HUDEP-2 (cell line): Measurements from ENCODE around the gene CCT5.
A peak's percentile ranks its signal among the peaks of the same experiment; 100 is the strongest.

Source experiments
- DNase-seq, 76 experiments: peaks; one replicate each; lab custom pipeline; 2025; ENCODE audit not compliant: unreplicated experiment in 76 of 76; lab: John Stamatoyannopoulos, UW

CCT5 gene

GRCh38 chr5:10275460-10275859 is 25.4 kb downstream of the CCT5 start:
- DNase-seq = no peak

DNA sequence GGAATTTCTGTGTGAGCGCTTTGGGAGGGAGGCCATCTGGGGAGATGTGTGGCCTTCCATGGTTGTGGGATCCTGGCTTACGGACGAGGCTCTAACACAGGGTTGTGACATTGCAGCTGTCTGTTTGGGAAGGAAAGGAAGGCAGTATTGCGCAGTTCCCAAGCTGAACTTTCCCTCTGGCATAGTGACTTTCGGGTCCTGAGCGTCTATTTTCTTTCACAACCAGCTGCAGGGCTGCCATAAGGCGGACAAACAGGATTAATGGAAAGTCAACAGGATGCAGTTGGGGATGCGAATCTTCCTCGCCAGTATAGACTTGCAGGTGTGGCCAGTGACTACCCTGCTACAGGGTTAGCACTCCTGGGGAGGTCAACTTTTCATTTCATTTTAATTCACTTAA is 25.9 kb downstream of the CCT5 start:
- no peak for DNase-seq

- DNase-seq = no peak
Observed at GRCh38 chr5:10276691-10277090, 26.6 kb downstream of the CCT5 start.

DNA sequence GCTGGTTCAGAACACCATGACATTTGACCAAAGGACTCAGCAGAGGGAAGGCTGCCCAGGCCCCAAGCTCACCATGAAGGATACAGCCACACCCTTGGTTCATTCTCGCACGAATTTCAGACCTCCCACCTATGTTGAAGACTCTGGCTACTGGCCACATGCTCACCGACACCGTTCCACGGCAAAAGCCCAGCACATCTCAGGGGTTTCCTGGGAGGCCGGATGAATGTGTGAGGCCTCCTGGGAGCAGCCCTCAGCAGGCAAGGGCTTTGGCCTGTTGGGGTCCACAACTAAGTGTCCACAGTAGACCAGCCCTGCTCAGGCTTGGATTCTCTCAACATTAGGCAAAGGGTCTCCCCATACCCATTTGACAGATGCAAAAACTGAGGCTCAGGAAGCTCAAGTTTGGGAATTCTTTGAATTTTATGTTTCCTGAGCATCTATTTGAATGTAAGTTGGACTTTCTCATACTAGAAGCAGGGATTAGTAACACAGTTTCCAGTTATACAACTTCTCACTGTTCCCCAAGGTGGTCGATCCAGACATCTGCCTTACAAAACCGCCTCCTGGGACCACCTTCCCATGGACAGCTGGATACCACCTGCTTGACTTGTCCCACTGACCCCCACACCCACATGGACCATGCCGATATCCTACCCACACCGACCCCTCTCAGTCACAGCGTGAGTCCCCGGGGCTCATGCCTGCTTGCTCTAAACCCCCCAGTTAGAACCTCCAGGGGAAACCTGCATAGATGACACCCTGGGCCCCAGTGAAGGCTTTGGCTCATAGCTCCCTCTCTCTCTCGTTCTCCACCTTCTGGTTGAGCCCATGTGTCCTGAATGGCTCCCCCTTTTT is 27.9 kb downstream of the CCT5 start:
- DNase-seq = no peak

DNA sequence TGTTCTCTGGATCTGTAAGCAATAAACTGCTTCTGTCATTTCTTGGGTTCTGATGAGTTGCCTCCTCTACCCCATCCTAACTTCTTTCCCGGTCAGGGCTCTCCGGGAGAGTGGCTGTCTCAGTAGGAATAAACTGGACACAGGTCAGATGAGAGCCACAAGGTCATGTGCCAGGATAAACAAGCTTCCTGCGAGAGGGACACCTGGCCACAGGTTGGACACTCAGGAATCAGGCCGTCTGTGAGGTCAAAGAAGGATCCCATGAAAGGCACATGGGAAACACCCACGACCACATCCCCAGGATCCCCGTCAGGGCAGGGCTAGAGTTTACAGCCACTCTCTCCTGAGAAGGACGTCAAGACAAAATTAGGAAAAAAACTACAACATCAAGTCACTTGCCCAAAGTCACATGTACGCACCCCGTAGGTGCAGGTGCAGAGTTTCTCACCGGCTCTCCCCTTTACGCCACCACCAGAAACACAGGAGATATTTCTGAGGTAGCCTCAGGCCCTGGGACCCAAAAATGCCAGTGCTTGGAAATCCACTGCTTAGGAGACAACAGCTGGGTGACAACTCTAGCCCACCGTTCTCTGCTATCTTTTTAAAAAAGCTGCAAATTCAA is 28.7 kb downstream of the CCT5 start:
- DNase-seq = no peak

GRCh38 chr5:10279328-10279727 is 29.2 kb downstream of the CCT5 start:
- no peak for DNase-seq

- no peak for DNase-seq
Observed at GRCh38 chr5:10279925-10280720, 30.0 kb downstream of the CCT5 start.

GRCh38 chr5:10283927-10284635 is 34.0 kb downstream of the CCT5 start:
- peak in 74 of 76 experiments; percentile 6 to 87 (median 70) for DNase-seq

DNA sequence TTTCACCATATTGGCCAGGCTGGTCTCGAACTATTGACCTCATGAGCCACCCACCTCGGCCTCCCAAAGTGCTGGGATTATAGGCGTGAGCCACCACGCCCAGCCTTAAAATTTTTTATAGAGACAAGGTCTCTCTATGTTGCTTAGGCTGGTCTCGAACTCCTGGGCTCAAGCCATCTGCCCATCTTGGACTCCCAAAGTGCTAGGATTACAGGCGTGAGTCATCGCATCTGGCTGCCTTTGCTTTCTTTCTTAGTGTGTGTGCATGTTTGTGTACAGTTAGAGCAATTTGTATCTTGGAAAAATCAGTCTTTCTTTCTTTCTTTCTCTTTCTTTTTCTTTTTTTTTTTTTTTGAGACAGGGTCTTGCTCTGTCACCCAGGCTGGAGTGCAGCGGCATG is 35.3 kb downstream of the CCT5 start:
- peak in 30 of 76 experiments; percentile 5 to 46 (median 23) for DNase-seq

GRCh38 chr5:10286162-10286861 is 36.2 kb downstream of the CCT5 start:
- peak in 74 of 76 experiments; percentile 26 to 96 (median 76) for DNase-seq

GRCh38 chr5:10286862-10287227 is 36.8 kb downstream of the CCT5 start:
- DNase-seq = peak in 1 of 76 experiments; percentile 47

DNA sequence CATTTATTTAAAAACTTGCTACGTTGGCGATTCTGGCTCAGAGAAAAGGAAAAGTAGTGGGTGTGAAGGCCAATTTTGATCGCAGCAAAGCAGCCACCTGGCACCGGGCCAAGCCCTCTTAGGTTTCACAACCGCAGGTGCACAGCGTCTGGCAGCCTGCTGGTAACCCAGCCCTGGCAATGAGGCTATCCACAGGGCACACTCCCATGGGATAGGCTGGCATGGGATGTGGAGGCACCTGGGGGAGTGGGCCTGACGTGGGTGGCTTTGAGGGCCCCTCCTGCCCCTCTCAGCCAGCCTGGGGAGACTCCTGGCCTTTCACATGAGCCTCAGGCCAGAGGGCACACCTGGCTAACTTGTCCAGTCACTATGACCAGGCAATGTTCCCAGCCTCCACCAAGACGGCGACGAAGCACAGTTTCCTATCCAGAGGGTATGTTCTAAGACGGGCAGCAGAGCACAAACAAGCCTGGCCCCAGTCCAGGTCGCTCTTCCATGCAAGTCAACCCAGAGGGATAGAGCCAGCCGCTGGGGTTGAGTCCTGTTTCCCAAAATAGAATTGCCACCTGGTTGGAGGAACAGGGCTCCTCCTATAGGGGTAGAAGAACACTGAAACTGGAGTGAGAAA is 38.6 kb downstream of the CCT5 start:
- DNase-seq = peak in 63 of 76 experiments; percentile 7 to 82 (median 54)

GRCh38 chr5:10289353-10289752 is 39.3 kb downstream of the CCT5 start:
- peak in 73 of 76 experiments; percentile 11 to 80 (median 53) for DNase-seq

- no peak for DNase-seq
Observed at GRCh38 chr5:10289991-10290390, 39.9 kb downstream of the CCT5 start.

DNA sequence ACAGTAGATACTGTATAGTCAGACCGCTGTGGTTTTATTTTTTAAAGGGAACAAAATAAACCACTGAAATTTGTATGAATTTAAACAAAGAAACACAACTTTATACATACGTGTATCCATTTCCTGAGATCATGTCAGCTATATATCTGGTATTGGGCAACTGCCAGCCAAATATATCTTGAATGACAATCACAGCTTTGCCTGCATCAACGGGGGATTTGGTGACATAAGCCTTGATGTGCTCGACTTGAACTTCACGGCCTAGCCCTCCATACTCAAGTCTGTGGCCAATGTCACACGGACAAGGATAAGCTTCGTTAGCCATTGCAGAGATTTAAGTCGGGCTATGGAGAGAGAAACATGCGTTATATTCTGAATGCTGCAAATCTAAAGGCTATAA is 40.4 kb downstream of the CCT5 start:
- no peak for DNase-seq

GRCh38 chr5:10291692-10292339 is 41.7 kb downstream of the CCT5 start:
- DNase-seq = no peak

DNA sequence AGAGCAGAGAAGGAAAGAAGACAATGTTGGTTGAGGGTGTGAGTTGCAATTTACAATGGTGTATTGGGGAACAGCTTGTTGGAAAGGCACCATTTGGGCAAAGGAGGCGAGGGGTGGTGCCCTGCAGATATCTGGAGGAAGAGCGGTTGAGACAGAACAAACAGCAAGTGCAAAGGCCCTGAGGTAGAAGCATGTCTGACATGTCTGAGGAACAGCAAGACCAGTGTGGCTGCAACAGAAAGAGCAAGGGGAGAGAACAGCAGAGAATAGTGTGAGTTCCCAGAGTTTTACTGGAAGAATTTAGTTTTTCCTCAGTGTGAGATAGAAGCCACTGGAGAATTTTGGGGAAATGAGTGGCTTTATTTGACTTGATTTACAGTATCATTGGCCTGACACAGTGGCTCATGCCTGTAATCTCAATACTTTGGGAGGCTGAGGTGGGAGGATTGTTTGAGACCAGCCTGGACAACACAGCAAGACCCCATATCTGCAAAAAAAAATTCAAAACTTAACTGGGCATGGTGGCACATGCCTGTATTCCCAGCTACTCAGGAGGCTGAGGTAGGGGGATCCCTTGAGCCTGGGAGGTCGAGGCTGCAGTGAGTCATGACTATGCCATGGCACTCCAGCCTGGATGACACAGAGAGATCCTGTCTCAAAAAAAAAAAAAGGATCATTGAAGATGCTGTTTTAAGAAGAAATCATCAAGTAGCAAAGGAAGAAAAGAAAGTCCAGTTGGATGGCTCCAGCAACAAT is 44.0 kb downstream of the CCT5 start:
- DNase-seq = no peak

DNA sequence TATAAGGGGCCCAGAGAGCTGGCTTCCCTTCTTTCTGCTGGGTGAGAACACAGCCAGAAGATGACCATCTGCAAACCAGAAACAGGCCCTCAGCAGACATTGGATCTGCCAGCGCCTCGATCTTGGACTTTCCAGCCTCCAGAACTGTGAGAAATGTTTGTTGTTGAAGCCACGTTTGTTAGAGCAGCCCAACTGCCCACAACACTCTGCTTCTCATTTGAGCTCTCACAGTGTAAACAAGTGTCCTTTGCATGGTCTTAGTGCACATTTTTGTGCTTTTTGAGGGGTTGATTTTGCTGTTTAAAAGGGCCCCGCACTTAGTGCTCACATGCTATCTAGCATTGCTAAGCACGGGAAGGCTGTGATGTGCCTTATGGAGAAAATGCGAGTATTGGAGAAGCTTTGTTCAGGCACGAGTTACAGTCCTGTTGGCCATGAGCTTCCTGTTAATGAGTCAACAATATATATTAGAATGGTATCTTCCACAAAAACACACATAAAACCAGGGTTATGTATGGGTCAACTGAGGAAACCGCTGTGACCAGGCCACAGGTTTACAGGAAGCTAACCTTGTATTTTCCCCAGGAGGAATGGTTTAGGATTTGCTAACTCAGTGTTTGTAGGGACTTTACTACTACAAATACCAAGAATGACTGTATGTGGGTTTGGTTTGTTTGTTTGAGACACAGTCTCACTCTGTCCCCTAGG is 45.7 kb downstream of the CCT5 start:
- no peak for DNase-seq
